ENCODE results near the gene EBLN2.

EBLN2 gene

DNA sequence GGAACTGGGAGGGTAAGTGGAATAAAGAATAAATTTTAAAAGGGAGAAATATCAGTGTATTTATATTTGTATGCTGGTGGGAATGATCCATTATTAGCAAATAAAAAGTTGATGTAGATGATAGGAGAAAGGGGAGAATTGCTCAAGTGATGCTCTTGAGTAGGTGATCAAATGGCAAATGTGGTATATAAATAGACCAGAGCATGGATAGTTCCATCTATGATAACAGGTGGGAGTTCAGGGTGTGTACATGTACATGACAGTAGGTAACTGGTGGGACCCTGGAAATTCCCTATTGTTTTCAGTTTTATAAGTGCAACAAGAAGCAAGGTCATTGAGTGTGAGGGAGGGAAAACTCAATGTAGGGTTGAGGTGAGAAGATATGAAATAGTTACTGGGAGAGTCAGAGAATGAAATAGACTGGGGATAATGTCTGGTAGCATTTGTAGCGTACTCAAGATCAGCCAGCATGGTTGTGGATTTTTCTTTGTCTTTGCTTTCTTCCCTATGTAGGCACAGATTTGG is 31.3 kb upstream of the EBLN2 start:
- TF ChIP-seq SPI1 (IDR thresholded peaks at IDR 0.05; ENCODE audit: low read depth, low read length) (no peak), PAX5 (IDR thresholded peaks at IDR 0.05; ENCODE audit: insufficient read depth, low read length, severe bottlenecking) (no peak), POU2F2 (IDR thresholded peaks at IDR 0.05; ENCODE audit: low read depth, low read length) (no peak), POLR2AphosphoS5 (IDR thresholded peaks at IDR 0.05; ENCODE audit: low read depth, low read length) (no peak), TAF1 (IDR thresholded peaks at IDR 0.05; ENCODE audit: low read depth, low read length) (no peak)
- DNase-seq (ENCODE audit: insufficient read length, low spot score) = no peak
- no peak for FAIRE-seq

DNA sequence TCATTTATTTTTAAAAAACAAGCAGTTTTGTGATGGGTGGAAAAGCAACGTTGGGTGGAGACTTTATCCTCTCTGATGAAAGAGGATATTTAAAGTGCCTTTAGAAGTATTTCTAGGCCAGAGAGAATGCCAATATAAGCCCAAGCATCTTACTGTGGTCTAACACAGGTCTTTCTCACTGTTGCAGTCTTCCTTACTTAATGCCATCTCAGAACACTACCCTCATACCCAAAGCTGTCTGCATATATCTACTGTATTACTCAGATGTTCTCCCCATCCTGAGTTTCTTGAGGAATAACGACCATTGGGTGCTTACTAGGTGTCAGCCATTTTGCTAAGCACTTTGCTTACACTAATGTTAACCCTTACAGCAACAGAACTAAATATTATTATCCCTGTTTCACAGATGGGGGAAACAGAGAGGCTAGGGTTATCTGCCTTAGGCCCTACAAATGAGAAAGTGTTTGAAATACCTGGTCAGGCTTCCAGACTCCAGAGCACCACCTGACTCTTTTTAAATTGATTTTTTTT is 29.8 kb upstream of the EBLN2 start:
- FAIRE-seq (no peak), DNase-seq (ENCODE audit: insufficient read length, low spot score) (no peak)
- TF ChIP-seq POLR2AphosphoS5 (IDR thresholded peaks at IDR 0.05; ENCODE audit: low read depth, low read length) (no peak), PAX5 (IDR thresholded peaks at IDR 0.05; ENCODE audit: insufficient read depth, low read length, severe bottlenecking) (no peak), SPI1 (IDR thresholded peaks at IDR 0.05; ENCODE audit: low read depth, low read length) (no peak), TAF1 (IDR thresholded peaks at IDR 0.05; ENCODE audit: low read depth, low read length) (no peak), POLR2A (IDR thresholded peaks at IDR 0.05; ENCODE audit: low read depth, low read length) (no peak), POU2F2 (IDR thresholded peaks at IDR 0.05; ENCODE audit: low read depth, low read length) (no peak)

DNA sequence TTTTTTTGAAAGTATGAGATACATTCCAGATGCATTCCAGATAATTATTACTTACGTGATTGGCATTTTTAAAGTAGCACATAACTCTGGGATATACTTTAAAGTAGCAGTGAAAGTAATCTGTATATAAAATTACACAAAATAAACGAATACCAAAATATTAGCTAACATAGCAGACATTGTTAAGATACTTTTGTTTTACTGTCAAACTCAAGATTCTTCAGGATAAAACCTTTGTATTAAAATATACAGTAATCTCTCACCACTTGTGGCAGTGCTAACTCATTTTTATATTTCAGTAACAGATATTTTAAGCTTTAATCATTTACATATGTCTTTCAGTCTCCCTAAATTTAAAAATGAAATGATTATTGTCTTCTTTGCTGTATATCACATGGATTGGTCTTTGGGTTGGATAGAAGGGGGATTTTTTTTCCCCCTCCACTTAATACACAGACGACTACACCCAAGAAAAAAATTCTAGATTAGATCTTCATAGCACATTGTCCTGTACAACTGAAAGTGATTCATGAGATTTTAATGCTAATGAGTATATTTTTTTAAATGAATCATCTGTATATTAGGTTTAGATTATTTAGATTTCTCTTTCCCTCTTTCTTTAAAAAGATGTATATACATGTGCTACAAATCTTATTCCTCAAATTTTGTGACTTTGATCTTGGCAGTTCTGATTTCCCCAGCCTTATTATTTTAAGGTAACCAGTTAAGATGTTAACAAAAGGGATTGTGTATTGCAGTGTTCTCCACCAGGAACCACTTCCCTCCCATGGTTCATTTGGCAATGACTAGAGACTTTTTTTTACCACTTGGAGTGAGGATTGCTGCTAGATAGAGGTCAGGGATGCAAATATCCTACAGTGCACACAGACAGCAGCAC is 24.5 kb upstream of the EBLN2 start:
- FAIRE-seq = peak; percentile 69
- TF ChIP-seq POLR2A (IDR thresholded peaks at IDR 0.05; ENCODE audit: low read depth, low read length) (no peak), SPI1 (IDR thresholded peaks at IDR 0.05; ENCODE audit: low read depth, low read length) (0 out of 2 replicates have a peak, but pooled peaks have one; percentile 19)
- DNase-seq (ENCODE audit: insufficient read length, low spot score) = no peak

DNA sequence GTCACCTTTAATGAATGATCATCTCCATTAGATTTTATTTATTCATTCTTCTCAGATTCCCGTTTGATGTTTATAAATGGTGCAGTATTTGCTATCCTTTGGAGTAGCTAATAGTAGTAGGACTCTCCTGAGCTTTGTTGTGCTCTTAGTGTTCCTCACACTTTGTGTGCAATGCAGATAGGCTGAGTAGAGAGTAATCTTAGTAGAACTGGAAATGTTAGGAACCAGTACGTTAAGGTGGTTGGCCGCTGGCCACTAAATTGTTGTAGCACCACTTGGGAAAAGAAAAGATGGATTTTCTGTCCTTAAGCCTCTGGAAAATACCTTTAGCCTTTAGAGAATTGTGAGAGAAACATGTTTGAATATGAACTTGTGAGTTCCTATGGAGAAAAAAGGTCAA is 19.9 kb upstream of the EBLN2 start:
- peak; percentile 73 for FAIRE-seq
- no peak for DNase-seq (ENCODE audit: insufficient read length, low spot score)
- TF ChIP-seq TAF1 (IDR thresholded peaks at IDR 0.05; ENCODE audit: low read depth, low read length) = no peak
- no peak for TF ChIP-seq POU2F2 (IDR thresholded peaks at IDR 0.05; ENCODE audit: low read depth, low read length)
- TF ChIP-seq PAX5 (IDR thresholded peaks at IDR 0.05; ENCODE audit: insufficient read depth, low read length, severe bottlenecking) = no peak
- no peak for TF ChIP-seq POLR2A (IDR thresholded peaks at IDR 0.05; ENCODE audit: low read depth, low read length)
- TF ChIP-seq SPI1 (IDR thresholded peaks at IDR 0.05; ENCODE audit: low read depth, low read length) = no peak

DNA sequence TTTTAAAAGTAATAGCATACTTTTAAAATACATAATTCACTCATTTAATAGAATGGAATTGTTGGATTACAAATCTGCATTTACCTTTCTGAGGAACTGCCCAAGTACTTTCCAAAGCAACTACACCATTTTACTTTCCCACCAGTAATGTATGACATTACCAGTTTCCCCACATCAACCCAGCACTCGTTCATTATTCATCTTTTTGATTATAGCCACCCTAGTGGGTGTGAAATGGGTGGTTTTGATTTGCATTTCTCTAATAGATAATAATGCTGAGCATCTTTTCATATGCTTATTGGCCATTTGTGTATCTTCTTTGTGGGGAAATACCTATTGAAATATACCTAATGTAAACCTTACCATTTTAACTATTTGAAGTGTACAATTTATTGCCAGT is 18.0 kb upstream of the EBLN2 start:
- FAIRE-seq (peak; percentile 31), DNase-seq (ENCODE audit: insufficient read length, low spot score) (no peak)
- TF ChIP-seq SPI1 (IDR thresholded peaks at IDR 0.05; ENCODE audit: low read depth, low read length) (no peak), TAF1 (IDR thresholded peaks at IDR 0.05; ENCODE audit: low read depth, low read length) (no peak), POU2F2 (IDR thresholded peaks at IDR 0.05; ENCODE audit: low read depth, low read length) (no peak), POLR2AphosphoS5 (IDR thresholded peaks at IDR 0.05; ENCODE audit: low read depth, low read length) (no peak), PAX5 (IDR thresholded peaks at IDR 0.05; ENCODE audit: insufficient read depth, low read length, severe bottlenecking) (no peak), POLR2A (IDR thresholded peaks at IDR 0.05; ENCODE audit: low read depth, low read length) (no peak)

DNA sequence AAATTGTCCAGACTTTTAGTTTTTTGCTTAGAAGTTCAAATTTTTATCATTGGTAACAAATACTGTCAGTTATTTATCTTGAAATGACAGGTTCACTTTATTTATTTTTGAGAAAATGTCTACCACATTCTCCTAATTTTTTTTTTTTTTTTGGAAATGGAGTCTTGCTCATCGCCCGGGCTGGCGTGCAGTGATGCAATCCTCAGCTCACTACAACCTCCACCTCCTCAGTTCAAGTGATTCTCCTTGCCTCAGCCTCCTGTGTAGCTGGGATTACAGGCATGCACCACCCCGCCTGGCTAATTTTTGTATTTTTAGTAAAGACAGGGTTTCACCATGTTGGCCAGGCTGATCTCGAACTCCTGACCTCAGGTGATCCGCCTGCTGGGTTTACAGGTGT is 16.1 kb upstream of the EBLN2 start:
- no peak for DNase-seq (ENCODE audit: insufficient read length, low spot score)
- FAIRE-seq = no peak
- no peak for TF ChIP-seq POU2F2 (IDR thresholded peaks at IDR 0.05; ENCODE audit: low read depth, low read length)
- no peak for TF ChIP-seq TAF1 (IDR thresholded peaks at IDR 0.05; ENCODE audit: low read depth, low read length)
- no peak for TF ChIP-seq POLR2A (IDR thresholded peaks at IDR 0.05; ENCODE audit: low read depth, low read length)
- no peak for TF ChIP-seq POLR2AphosphoS5 (IDR thresholded peaks at IDR 0.05; ENCODE audit: low read depth, low read length)
- no peak for TF ChIP-seq SPI1 (IDR thresholded peaks at IDR 0.05; ENCODE audit: low read depth, low read length)
- TF ChIP-seq PAX5 (IDR thresholded peaks at IDR 0.05; ENCODE audit: insufficient read depth, low read length, severe bottlenecking) = no peak

DNA sequence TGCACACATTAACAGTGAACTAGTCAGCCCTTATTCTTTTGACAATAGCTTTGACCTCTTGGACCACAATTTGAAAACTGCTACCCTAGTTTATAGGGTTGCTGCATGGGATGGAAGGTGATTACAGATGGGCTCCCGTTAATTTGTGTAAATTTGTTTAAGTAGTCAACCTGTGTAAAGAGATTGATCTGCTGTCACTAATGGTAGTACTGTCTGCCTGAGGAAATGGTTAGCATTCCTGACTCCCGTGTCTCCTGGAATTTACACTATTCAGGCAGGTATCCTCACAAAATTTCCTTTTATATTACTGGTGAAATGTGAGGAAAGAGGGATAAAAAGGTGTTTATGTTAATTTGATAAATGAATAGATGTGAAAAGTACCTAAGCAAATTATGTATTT is 15.3 kb upstream of the EBLN2 start:
- FAIRE-seq (no peak), DNase-seq (ENCODE audit: insufficient read length, low spot score) (no peak)
- TF ChIP-seq POU2F2 (IDR thresholded peaks at IDR 0.05; ENCODE audit: low read depth, low read length) = no peak
- no peak for TF ChIP-seq POLR2AphosphoS5 (IDR thresholded peaks at IDR 0.05; ENCODE audit: low read depth, low read length)
- no peak for TF ChIP-seq SPI1 (IDR thresholded peaks at IDR 0.05; ENCODE audit: low read depth, low read length)
- TF ChIP-seq PAX5 (IDR thresholded peaks at IDR 0.05; ENCODE audit: insufficient read depth, low read length, severe bottlenecking) = no peak
- TF ChIP-seq TAF1 (IDR thresholded peaks at IDR 0.05; ENCODE audit: low read depth, low read length) = no peak
- no peak for TF ChIP-seq POLR2A (IDR thresholded peaks at IDR 0.05; ENCODE audit: low read depth, low read length)

DNA sequence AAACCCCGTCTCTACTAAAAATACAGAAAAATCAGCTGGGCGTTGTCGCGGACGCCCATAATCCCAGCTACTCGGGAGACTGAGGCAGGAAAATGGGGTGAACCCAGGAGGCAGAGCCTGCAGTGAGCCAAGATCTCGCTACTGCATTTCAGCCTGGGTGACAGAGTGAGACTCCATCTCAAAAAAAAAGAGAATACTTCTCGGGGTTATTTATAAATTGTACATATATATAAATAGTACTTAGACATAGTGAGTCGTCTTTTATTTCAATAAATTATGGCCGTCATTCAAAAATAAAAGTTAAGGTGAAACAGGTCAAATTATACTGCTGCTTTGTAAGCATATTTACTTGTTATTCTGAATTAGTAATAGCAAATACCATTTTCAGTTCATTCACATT is 12.1 kb upstream of the EBLN2 start:
- DNase-seq (ENCODE audit: insufficient read length, low spot score) = no peak
- TF ChIP-seq POLR2A (IDR thresholded peaks at IDR 0.05; ENCODE audit: low read depth, low read length) (no peak), SPI1 (IDR thresholded peaks at IDR 0.05; ENCODE audit: low read depth, low read length) (no peak), TAF1 (IDR thresholded peaks at IDR 0.05; ENCODE audit: low read depth, low read length) (no peak)
- no peak for FAIRE-seq

DNA sequence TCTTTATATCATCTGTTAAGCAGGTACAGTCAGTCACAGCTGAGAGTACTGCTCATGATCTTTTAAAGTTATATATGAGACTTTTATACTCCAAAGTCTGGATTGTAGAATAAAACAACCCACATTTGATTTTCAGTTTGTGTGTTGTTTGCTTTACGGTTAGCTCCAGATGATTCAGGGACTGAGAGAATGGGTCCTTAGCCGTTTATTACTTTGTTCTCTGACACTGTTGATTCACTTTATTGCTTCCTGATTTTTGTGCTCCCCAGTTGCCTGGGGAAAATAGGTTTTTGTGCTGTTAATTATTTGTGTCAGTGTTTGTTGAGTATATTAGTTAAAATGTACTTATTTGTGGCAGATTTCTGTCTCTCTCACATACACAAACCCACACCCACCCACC is 8.6 kb upstream of the EBLN2 start:
- no peak for FAIRE-seq
- no peak for DNase-seq (ENCODE audit: insufficient read length, low spot score)
- no peak for TF ChIP-seq SPI1 (IDR thresholded peaks at IDR 0.05; ENCODE audit: low read depth, low read length)

DNA sequence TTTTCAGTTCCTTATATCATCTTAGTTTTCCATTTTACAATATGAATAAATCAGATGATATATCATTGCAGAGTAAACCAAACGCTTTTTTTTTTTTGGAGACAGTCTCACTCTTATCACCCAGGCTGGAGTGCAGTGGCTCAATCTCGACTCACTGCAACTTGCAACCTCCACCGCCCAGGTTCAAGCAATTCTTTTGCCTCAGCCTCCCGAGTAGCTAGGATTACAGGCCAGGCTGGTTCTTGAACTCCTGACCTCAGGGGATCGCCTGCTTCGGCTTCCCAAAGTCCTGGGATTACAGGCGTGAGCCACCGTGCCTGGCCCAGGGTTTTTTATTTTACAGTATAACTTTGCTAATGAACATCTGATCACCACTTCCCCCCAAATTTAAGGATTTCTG is 5.9 kb upstream of the EBLN2 start:
- FAIRE-seq (no peak), DNase-seq (ENCODE audit: insufficient read length, low spot score) (no peak)
- no peak for TF ChIP-seq SPI1 (IDR thresholded peaks at IDR 0.05; ENCODE audit: low read depth, low read length)
- TF ChIP-seq POLR2A (IDR thresholded peaks at IDR 0.05; ENCODE audit: low read depth, low read length) = no peak
- no peak for TF ChIP-seq POU2F2 (IDR thresholded peaks at IDR 0.05; ENCODE audit: low read depth, low read length)
- no peak for TF ChIP-seq POLR2AphosphoS5 (IDR thresholded peaks at IDR 0.05; ENCODE audit: low read depth, low read length)
- TF ChIP-seq TAF1 (IDR thresholded peaks at IDR 0.05; ENCODE audit: low read depth, low read length) = no peak
- no peak for TF ChIP-seq PAX5 (IDR thresholded peaks at IDR 0.05; ENCODE audit: insufficient read depth, low read length, severe bottlenecking)

Data from GM12891 (cell line).